HepG2 (cell line): ENCODE results near the gene SECISBP2L. TPM values are rescaled to one million over a fixed set of nuclear protein-coding genes. Genes with fewer than 3 reads are reported as not detected.

Source experiments
- ATAC-seq: fragments of 200-7000 bp; cut with Tn5 transposase; 3 replicates; pipeline ENCODE4 v1.9.1; 2020; ENCODE audit warnings: mild to moderate bottlenecking, moderate library complexity
- BruUV-seq: library from RNA; stranded (reverse); fragments of 400-500 nt; replicated peaks from 2 replicates; lab custom pipeline; 2021; lab: Mats Ljungman, UMichigan
- CTCF ChIA-PET: fragments of 300-600 bp; formaldehyde crosslinking; extraction: SDS; loops from one replicate; lab custom pipeline; 2021; ENCODE audit warnings: low total read pairs, inconsistent platforms, low intra/inter-chr PET ratio; lab: Yijun Ruan, JAX
- POLR2A ChIA-PET: fragments of 350-600 bp; sonication (Branson Sonifier 250); formaldehyde crosslinking; loops from one replicate; lab custom pipeline; 2020; ENCODE audit warnings: antibody characterized with exemption, inconsistent platforms; lab: Yijun Ruan, JAX
- DNase-seq: peaks from one replicate; pipeline ENCODE4 v3.0.0-alpha.2; 2015; ENCODE audit warnings: low spot score
- FAIRE-seq: peaks from 3 replicates; lab custom pipeline; 2011; peaks lifted over from hg19 to GRCh38; lab: Jason Lieb, UNC
- H2AFZ ChIP-seq: one replicate; pipeline ENCODE4 v1.6.1; 2011; ENCODE audit warnings: low read length, inconsistent platforms
- H3K27ac ChIP-seq: fragments of 300-600 bp; 3 replicates; pipeline ENCODE4 v1.8.0; 2011; ENCODE audit warnings: mixed run types, mild to moderate bottlenecking, mixed read lengths, low read length, inconsistent platforms; ENCODE audit not compliant: insufficient read depth; ENCODE audit errors: extremely low read length
- H3K27me3 ChIP-seq, 2 experiments: fragments of 200-600 bp in 1 of 2; 2 replicates in 1 of 2; 3 replicates in 1 of 2; pipeline versions ENCODE4 v1.6.0 to v1.8.0; 2011; ENCODE audit warnings: low read length in 2 of 2, mild to moderate bottlenecking in 2 of 2, moderate library complexity in 2 of 2, inconsistent platforms in 1 of 2; ENCODE audit not compliant: insufficient read depth in 2 of 2, control insufficient read depth in 1 of 2
- H3K36me3 ChIP-seq, 2 experiments: fragments of 200-600 bp in 1 of 2; replicated peaks in 1 of 2; 2 replicates in 1 of 2; 3 replicates in 1 of 2; pipeline versions ENCODE4 v1.5.1 to v1.8.0; 2011; ENCODE audit warnings: low read length in 2 of 2, inconsistent platforms in 1 of 2; ENCODE audit not compliant: insufficient read depth in 2 of 2, control insufficient read depth in 1 of 2
- H3K4me1 ChIP-seq: 2 replicates; pipeline ENCODE4 v1.5.1; 2012; ENCODE audit warnings: low read length, inconsistent platforms; ENCODE audit not compliant: insufficient read depth
- H3K4me2 ChIP-seq: 2 replicates; pipeline ENCODE4 v1.6.0; 2011; ENCODE audit warnings: low read depth, low read length, inconsistent platforms
- H3K4me3 ChIP-seq, 3 experiments: fragments of 200-600 bp in 1 of 3; sonication (generic), shearing (Covaris generic) in 1 of 3; replicated peaks in 1 of 3; 2 replicates each; pipeline ENCODE4 v1.5.1; 2011 to 2016; ENCODE audit warnings: low read length in 3 of 3, inconsistent platforms in 2 of 3, low read depth in 2 of 3, mild to moderate bottlenecking in 2 of 3, control low read depth in 1 of 3, mixed read lengths in 1 of 3; ENCODE audit not compliant: insufficient read depth in 1 of 3
- H3K79me2 ChIP-seq: one replicate; pipeline ENCODE4 v1.6.1; 2011; ENCODE audit warnings: low read length, inconsistent platforms; ENCODE audit not compliant: insufficient read depth
- H3K9ac ChIP-seq: 2 replicates; pipeline ENCODE4 v1.6.0; 2011; ENCODE audit warnings: mild to moderate bottlenecking, low read depth, low read length, inconsistent platforms; ENCODE audit not compliant: insufficient read depth
- H3K9me3 ChIP-seq: 2 replicates; pipeline ENCODE4 v1.5.1; 2012; ENCODE audit warnings: mild to moderate bottlenecking, low read length
- H4K20me1 ChIP-seq: 2 replicates; pipeline ENCODE4 v1.6.0; 2011; ENCODE audit warnings: inconsistent platforms, mild to moderate bottlenecking, low read length, moderate library complexity; ENCODE audit not compliant: insufficient read depth
- GATAD1 ChIP-seq: IDR thresholded peaks from 2 replicates; pipeline ENCODE4 v1.6.1; 2016; ENCODE audit warnings: missing genetic modification reagents, missing compliant biosample characterization
- KLF12 ChIP-seq: sonication (generic); formaldehyde crosslinking; IDR thresholded peaks from 2 replicates; pipeline ENCODE4 v1.4.0; 2020; ENCODE audit warnings: missing genetic modification reagents, borderline replicate concordance
- NPAS2 ChIP-seq: sonication (generic); formaldehyde crosslinking; IDR thresholded peaks from 2 replicates; pipeline ENCODE4 v1.8.0; 2022; ENCODE audit warnings: mild to moderate bottlenecking, missing genetic modification reagents, borderline replicate concordance
- TBX3 ChIP-seq: fragments of 450-650 bp; IDR thresholded peaks from 2 replicates; pipeline ENCODE4 v1.6.1; 2017; ENCODE audit warnings: antibody characterized with exemption, mild to moderate bottlenecking, inconsistent platforms, borderline replicate concordance
- ZNF839 ChIP-seq: sonication (generic); formaldehyde crosslinking; IDR thresholded peaks from 2 replicates; pipeline ENCODE4 v1.4.0; 2020; ENCODE audit warnings: missing genetic modification reagents, mild to moderate bottlenecking, borderline replicate concordance
- WGBS: methylation state at CpG from one replicate; pipeline ENCODE4 v1.1.6; 2017; ENCODE audit warnings: low lambda C conversion rate; 5-methylcytosine and 5-hydroxymethylcytosine counted together
- in situ Hi-C: cut with HindIII; loops from 2 replicates; pipeline ENCODE4 v1.10.0; 2017; ENCODE audit warnings: low pct_unique_long_range_greater_than_20kb; ENCODE audit not compliant: extremely low pct_ligation_motif_present
- intact Hi-C: fragments of 100-400 bp; cut with micrococcal nuclease; formaldehyde crosslinking; loops from one replicate; pipeline ENCODE4 v1.10.0; 2022; ENCODE audit not compliant: unreplicated experiment
- polyA plus RNA-seq, 8 experiments: library from polyadenylated mRNA; depleted of rRNA in 3 of 8; stranded (reverse) in 7 of 8; unstranded in 1 of 8; fragments of >200 nt; fragmentation: Illumina TruSeq in 4 of 8; extraction: Trizol in 4 of 8; gene quantifications; 2 replicates each; pipeline versions ENCODE4 v1.2.1 to v1.2.3, GENCODE V29; 2011 to 2016; ENCODE audit warnings: low read depth in 4 of 8, missing spikeins in 1 of 8, mixed read lengths in 1 of 8; ENCODE audit not compliant: insufficient read depth in 1 of 8
- total RNA-seq, 5 experiments: library from RNA; depleted of rRNA; stranded (reverse); fragments of >200 nt; fragmentation: Illumina TruSeq; extraction: Trizol; gene quantifications; 2 replicates each; pipeline ENCODE4 v1.2.3, GENCODE V29; 2016; ENCODE audit warnings: low read depth in 1 of 5
- TF ChIP-seq, protein P1 (sequence below): sonication (generic); formaldehyde crosslinking; IDR thresholded peaks from 2 replicates; pipeline ENCODE4 v1.5.0; 2020; ENCODE audit warnings: mild to moderate bottlenecking, missing genetic modification reagents
- TF ChIP-seq, protein P2 (sequence below): sonication (generic); formaldehyde crosslinking; IDR thresholded peaks from 2 replicates; pipeline ENCODE4 v1.4.0; 2020; ENCODE audit warnings: missing genetic modification reagents, borderline replicate concordance

The SECISBP2L gene
- total and polyA plus RNA-seq, 2 of the 13 experiments (the other 11 are each of a cell fraction or from before 2014, with no cell fraction given): 13.9 to 15.6 TPM

DNA sequence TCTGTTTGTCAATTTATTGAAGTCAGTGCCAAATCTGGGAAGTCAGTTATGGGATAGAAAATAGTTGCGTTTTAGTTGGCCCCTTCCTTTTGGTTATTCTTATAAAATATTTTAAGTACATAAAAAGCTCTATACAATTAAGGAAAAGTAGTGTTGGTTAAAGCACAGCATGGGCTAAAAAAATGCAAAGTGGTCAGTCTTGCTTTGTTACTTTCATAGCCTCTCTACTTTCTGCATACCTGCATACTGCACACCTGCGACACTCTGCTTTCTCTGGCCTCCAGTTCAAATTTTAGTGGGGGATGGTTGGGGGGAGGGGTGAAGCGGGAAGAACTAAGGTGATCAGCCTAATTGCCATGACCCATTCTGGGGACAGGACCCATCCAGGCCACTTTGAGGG lies 60.7 kb downstream of the SECISBP2L start:
- Histone ChIP-seq H3K79me2 (no peaks in the 10 kb centered on the region), H3K4me2 (no peak overlapping the region), H4K20me1 (no peaks in the 10 kb centered on the region), H3K4me1 (peaks cover 10% of the 10 kb centered on the region), H3K9ac (no peak overlapping the region), H2AFZ (no peak overlapping the region), H3K27ac (no peak overlapping the region), H3K36me3 (0 out of 5 replicates have a peak, but pooled peaks cover 0 to 6% of the 10 kb centered on the region in 2 experiments), H3K9me3 (no peaks in the 10 kb centered on the region), H3K4me3 (no peak overlapping the region)
- POLR2A ChIA-PET: no interaction called here
- ATAC-seq (no peak), FAIRE-seq (no peak), DNase-seq (no peak)
- no TSS peak for BruUV-seq
- TF ChIP-seq, protein P1, sequence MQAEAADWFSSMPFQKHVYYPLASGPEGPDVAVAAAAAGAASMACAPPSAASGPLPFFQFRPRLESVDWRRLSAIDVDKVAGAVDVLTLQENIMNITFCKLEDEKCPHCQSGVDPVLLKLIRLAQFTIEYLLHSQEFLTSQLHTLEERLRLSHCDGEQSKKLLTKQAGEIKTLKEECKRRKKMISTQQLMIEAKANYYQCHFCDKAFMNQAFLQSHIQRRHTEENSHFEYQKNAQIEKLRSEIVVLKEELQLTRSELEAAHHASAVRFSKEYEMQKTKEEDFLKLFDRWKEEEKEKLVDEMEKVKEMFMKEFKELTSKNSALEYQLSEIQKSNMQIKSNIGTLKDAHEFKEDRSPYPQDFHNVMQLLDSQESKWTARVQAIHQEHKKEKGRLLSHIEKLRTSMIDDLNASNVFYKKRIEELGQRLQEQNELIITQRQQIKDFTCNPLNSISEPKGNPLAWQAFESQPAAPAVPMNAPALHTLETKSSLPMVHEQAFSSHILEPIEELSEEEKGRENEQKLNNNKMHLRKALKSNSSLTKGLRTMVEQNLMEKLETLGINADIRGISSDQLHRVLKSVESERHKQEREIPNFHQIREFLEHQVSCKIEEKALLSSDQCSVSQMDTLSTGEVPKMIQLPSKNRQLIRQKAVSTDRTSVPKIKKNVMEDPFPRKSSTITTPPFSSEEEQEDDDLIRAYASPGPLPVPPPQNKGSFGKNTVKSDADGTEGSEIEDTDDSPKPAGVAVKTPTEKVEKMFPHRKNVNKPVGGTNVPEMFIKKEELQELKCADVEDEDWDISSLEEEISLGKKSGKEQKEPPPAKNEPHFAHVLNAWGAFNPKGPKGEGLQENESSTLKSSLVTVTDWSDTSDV (CRISPR knock-in tag): no peak
- TF ChIP-seq GATAD1 (no peak), TBX3 (no peak), KLF12 (CRISPR knock-in tag) (no peak), NPAS2 (CRISPR knock-in tag) (no peak), ZNF839 (no peak)
- TF ChIP-seq, protein P2, sequence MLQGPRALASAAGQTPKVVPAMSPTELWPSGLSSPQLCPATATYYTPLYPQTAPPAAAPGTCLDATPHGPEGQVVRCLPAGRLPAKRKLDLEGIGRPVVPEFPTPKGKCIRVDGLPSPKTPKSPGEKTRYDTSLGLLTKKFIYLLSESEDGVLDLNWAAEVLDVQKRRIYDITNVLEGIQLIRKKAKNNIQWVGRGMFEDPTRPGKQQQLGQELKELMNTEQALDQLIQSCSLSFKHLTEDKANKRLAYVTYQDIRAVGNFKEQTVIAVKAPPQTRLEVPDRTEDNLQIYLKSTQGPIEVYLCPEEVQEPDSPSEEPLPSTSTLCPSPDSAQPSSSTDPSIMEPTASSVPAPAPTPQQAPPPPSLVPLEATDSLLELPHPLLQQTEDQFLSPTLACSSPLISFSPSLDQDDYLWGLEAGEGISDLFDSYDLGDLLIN: no peak
- TF ChIP-seq, all 625 proteins: peak for 0
- in situ Hi-C loops: no loop called here
- WGBS: 47% methylated on average over 3 of the region's 3 CpGs
- intact Hi-C loops: no loop called here
- H3K27me3 ChIP-seq: 0 out of 5 replicates have a peak, but pooled peaks cover 0 to 6% of the 10 kb centered on the region in 2 experiments
- CTCF ChIA-PET: no interaction called here
